ENCODE data around the gene SPTBN1. TPM values are rescaled to one million over a fixed set of nuclear protein-coding genes. Genes with fewer than 3 reads are reported as not detected.

Gene SPTBN1
- total and polyA plus RNA-seq, 2 experiments from 2014 or later, result 58.1 to 204 TPM

GRCh38 chr2:54409752-54410151 lies 46.4 kb upstream of the SPTBN1 start (continued):
- TF ChIP-seq ZNF462 (CRISPR knock-in tag; IDR thresholded peaks at IDR 0.05), result no peak
- TF ChIP-seq EZH2 (IDR thresholded peaks at IDR 0.05; ENCODE audit: low read depth, unreplicated experiment), result no peak
- no peak for TF ChIP-seq EZH2phosphoT487 (IDR thresholded peaks at IDR 0.05; ENCODE audit: unreplicated experiment)

GRCh38 chr2:54411801-54412354 lies 44.2 kb upstream of the SPTBN1 start:
- Histone ChIP-seq H4K20me1 (replicated peaks; ENCODE audit: insufficient read depth) (no peaks in the 10 kb centered on the region), H3K27ac (ENCODE audit: low read depth) (no peak overlapping the region), H3K79me2 (replicated peaks; ENCODE audit: insufficient read depth) (no peaks in the 10 kb centered on the region), H3K27me3 (ENCODE audit: insufficient read depth) (no peaks in the 10 kb centered on the region), H3K4me1 (ENCODE audit: insufficient read depth) (no peaks in the 10 kb centered on the region; the same call in 1 of the 2 replicates), H2AFZ (no peak overlapping the region), H3F3A (replicated peaks; ENCODE audit: low read depth) (no peaks in the 10 kb centered on the region), H3K4me3 (no peak overlapping the region), H3K36me3 (ENCODE audit: insufficient read depth) (no peaks in the 10 kb centered on the region), H3K9me2 (ENCODE audit: insufficient read depth) (no peaks in the 10 kb centered on the region), H3K4me2 (no peak overlapping the region)
- Mint-ChIP-seq H3K36me3 (ENCODE audit: low read depth) (no peaks in the 10 kb centered on the region), H3K4me3 (no peak overlapping the region), H3K27ac (no peak overlapping the region), H3K9me3 (no peaks in the 10 kb centered on the region), H3K27me3 (ENCODE audit: insufficient read depth, low read depth, poor library complexity) (peaks cover 2% of the 10 kb centered on the region), H3K4me1 (peaks cover 4% of the 10 kb centered on the region; the same call in 2 of the 3 replicates)
- no peak for ATAC-seq
- no peak for DNase-seq (ENCODE audit: low spot score)
- no peak for TF ChIP-seq CTCF (conservative IDR thresholded peaks at IDR 0.05; ENCODE audit: low read depth in 2 of 2)
- TF ChIP-seq REST (IDR thresholded peaks at IDR 0.05; ENCODE audit: unreplicated experiment), result no peak
- no peak for TF ChIP-seq ETS1 (IDR thresholded peaks at IDR 0.05)

All from GM23338 (cell line).